T-helper 1 cell treated with Interleukin-12 subunit alpha and Interleukin-12 subunit beta and Interleukin-4 antibody, amounts not matched to agents 30 ng/mL and 1 ng/mL, for 36 hours (primary cell): Measurements from ENCODE around the gene NHP2. TPM values are rescaled to one million over a fixed set of nuclear protein-coding genes. Genes with fewer than 3 reads are reported as not detected.
"Not testable (repeated sequence)": the region's sequence is repeated elsewhere in the genome, so short reads cannot be mapped to it uniquely, and the experiment has no call there.

ENCODE experiments used
- intact Hi-C: fragments of 100-400 bp; cut with micrococcal nuclease; formaldehyde crosslinking; loops from one replicate; pipeline ENCODE4 v1.15.1; 2024
- total RNA-seq: library from RNA; stranded (reverse); gene quantifications from 2 replicates; pipeline ENCODE4 v1.2.3, GENCODE V29; 2022

NHP2 gene
- total RNA-seq = 139 and 141 TPM in 2 replicates

DNA sequence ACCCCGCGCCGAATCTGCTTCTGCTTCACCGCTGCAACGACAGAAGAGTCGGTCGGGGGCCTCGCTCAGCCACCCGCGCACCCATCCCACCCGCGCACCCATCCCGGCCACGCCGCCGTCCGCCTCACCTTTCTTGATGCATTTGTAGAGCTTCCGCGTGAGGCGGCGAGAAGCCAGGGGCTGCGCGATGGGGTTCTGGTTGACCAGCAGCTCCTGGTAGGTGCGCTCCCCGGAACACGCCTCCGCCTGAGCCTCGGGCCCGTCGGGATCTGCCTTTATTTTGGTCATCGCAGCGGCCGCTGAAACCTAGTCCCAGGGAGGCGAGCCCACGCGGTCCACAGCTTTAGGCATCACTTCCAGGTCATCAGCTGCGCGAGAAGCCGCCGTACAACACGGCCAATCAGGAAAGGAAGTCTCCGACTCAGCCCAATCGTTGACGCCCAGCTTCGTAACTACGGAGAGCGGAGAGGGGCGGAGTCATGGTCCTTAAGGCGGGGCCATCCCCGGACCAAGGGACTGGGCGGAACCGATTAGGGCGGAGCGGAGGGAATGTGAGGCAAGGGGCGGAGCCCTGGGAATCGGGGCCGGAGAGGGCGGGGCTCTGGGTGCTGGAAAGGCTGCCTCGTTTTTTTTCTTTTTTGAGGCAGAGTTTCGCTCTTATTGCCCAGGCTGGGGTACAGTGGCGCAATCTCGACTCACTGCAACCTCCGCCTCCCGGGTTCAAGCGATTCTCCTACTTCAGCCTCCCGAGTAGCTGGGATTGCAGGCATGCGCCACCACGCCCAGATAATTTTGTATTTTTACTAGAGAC, at the start of gene NHP2:
Gene NHP2 (minus strand): TSS at position 356 of the 811 bp plus-strand sequence. CDS start 68 bp downstream, at position 288.
- intact Hi-C loops = loop anchor here (1.0 to 10.0 kb wide), 15 partner anchors 11 to 1766 kb away; partner anchors contain the start of genes CANX, CLK4, DDX41 and FAM193B

- intact Hi-C loops = loop anchor here (10.0 kb wide), 3 partner anchors 1622 to 1818 kb away; partner anchors contain the start of genes HIGD2A, NOP16, RNF44 and SQSTM1
Observed at GRCh38 chr5:178202541-178202940, 48.9 kb upstream of the NHP2 start.

DNA sequence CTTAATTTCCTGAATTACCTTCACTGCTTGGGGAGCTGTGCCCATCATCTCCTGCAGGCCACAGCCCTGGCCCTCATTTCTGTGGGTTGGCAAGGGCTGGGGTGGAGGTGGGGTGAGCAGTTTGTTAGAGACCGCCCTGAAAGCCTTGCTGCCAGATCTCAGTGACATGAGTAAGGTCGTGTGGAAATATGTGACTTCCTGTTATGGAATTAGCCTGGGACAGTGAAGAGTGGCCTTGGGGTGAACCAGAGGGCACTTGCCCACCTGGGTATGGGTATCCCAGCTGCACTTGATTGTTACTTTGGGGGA, 48.2 kb upstream of the NHP2 start:
- intact Hi-C loops = loop anchor here (10.0 kb wide), 3 partner anchors 1623 to 1817 kb away; partner anchors contain the start of genes HIGD2A, NOP16, RNF44 and SQSTM1

DNA sequence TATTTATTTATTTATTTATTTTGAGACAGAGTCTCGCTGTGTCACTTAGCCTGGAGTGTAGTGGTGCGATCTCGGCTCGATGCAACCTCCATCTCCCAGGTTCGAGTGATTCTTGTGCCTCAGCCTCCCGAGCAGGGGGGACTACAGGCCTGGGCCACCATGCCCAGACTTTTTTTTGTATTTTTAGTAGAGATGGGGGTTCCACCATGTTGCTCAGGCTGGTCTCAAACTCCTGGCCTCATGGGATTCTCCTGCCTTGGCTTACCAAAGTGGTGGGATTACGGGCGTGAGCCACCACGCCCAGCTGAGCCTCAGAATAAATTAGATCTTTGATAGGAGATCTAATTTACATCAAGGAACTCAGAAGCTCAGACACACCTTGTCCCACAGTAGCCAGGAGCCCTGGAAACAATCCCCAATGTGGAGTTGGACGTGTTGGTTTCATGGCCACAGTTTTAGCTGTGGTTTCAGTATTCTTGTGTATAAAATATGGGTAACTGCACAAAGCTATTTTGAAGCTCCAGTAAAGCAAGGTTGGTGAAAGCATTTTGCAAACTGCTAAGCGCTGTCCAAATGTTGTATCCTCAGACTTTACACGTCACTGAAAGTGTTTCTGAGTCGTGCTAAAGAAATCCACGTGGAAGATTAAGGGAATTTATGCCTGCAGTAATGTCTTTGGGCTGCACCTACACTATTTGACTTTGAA, 47.7 kb upstream of the NHP2 start:
- intact Hi-C loops = loop anchor here (10.0 kb wide), 3 partner anchors 1623 to 1817 kb away; partner anchors contain the start of genes HIGD2A, NOP16, RNF44 and SQSTM1

GRCh38 chr5:178199581-178200434, 46.1 kb upstream of the NHP2 start:
- intact Hi-C loops = loop anchor here (10.0 kb wide), 3 partner anchors 1625 to 1815 kb away; partner anchors contain the start of genes HIGD2A, NOP16, RNF44 and SQSTM1

GRCh38 chr5:178198706-178199105, 45.0 kb upstream of the NHP2 start:
- intact Hi-C loops = no loop called here

DNA sequence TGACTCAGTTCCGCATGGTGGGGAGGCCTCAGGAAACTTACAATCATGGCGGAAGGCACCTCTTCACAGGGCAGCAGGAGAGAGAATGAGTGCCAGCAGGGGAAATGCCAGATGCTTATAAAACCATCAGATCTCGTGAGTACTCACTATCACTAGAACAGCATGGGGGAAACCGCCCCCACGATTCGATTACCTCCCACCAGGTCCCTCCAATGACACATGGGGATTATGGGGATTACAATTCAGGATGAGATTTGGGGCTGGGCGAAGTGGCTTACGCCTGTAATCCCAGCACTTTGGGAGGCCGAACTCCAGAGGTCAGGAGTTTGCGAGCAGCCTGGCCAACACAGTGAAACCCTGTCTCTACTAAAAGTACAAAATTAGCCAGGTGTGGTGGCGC, 44.5 kb upstream of the NHP2 start:
- intact Hi-C loops = not testable (repeated sequence)

DNA sequence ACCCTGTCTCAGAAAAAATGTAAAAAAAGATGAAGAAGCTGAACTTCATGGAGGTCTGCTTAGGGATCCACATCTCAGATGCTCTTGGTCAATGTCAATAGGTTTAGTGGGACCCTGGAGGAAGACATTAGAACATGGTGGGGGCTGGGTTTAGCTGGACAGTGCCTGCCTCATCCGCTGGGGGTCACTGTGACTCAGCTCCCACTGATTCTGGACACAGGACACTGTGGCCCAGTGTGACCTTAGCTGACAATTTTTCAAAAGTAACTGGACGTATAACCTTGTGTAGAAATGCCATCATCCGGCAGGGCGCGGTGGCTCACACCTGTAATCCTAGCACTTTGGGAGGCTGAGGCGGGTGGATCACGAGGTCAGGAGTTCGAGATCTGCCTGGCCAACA, 43.3 kb upstream of the NHP2 start:
- intact Hi-C loops = no loop called here

GRCh38 chr5:178196281-178196812, 42.7 kb upstream of the NHP2 start:
- intact Hi-C loops = no loop called here

- intact Hi-C loops = no loop called here
Observed at GRCh38 chr5:178194026-178194425, 40.3 kb upstream of the NHP2 start.

GRCh38 chr5:178193251-178193809, 39.6 kb upstream of the NHP2 start:
- intact Hi-C loops = no loop called here

- intact Hi-C loops = no loop called here
Observed at GRCh38 chr5:178192787-178193186, 39.1 kb upstream of the NHP2 start.

DNA sequence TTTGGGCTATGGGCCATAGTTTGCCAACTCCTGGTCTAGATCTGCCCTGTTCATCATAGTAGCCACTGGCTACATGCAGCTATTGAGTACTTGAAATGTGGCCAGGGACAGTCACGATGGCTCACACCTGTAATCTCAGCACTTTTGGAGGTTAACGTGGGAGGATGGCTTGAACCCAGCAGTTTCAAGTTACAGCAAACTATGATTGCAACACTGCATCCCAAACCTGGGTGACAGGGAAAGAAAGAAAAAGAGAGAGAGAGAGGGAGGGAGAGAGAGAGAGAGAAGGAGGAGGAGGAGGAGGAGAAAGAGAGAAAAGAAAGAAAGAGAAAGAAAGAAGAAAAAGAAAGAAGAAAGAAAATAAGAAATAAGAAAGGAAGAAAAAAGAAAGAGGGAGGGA, 38.6 kb upstream of the NHP2 start:
- intact Hi-C loops = no loop called here

DNA sequence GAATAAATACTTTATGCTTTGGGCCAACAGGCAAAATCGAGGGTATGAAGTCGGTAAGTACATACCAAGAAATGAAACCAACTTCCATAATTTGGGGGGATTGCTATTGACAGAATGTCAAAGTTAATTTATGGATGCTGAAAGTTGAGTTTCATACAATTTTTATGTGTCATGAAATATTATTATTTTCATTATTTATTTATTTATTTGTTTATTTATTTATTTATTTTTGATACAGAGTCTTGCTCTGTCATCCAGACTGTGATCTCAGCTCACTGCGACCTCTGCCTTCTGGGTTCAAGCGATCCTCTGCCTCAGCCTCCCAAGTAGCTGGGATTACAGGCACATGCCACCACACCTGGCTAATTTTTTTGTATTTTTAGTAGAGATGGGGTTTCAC, 38.0 kb upstream of the NHP2 start:
- intact Hi-C loops = no loop called here

GRCh38 chr5:178189433-178189832, 35.7 kb upstream of the NHP2 start:
- intact Hi-C loops = no loop called here

DNA sequence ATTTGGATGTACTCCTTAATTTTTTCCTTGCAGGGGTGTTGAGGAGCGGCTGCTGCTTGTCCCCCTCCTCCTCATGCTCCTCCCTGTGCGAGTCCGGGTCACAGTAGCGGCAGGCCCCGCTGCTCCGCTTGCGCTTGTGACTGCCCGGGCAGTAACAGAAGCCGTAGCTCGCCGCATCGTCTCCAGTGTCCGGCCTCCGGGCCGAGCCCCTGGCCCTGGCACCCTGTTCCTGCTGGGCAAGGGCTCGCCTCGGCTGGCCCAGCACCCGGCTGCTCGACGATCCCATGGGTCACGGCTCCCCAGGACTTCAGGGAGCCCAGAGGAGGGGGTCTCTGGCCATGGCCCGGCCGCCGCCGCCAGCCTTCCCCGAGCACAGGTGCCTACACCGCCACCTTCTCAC, 33.3 kb upstream of the NHP2 start, which contains the start of gene GMCL2:
Gene GMCL2 (minus strand): TSS at position 358 of the 400 bp plus-strand sequence. CDS start 72 bp downstream, at position 286.
- intact Hi-C loops = no loop called here

GRCh38 chr5:178186427-178186826, 32.7 kb upstream of the NHP2 start:
- intact Hi-C loops = no loop called here

DNA sequence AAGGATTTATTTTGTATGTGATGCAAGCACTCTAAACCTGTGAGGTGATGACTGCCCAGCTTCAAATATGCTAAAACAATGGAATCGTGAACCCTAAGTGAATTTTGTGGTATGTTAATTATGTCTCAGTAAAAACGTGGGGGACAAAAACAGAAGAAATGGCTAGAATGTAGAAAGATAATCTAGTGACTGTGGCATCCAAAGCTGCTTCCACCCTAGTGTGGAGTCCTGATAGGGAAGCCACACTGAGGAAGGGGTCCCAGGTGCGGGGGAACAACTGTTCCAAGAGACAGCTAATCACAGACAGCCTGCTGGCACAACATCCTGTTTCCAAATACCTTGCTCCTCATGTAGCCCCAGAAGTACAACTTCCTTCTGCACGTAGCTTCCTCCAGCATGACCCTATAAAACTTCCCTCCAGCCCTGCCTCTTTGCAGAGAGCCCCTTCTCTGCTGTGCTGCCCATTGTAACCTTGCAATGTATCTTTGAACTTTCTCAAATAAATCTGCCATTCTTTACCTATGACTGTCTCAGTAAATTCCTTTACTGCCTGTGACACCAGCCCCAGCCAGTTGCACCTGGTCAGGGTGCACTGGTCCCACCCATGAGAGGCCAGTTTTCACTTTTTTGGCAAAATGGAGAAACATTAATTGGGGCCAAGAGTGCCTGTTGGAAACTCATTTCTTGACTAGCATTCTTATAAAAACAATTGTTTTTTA, 28.6 kb upstream of the NHP2 start:
- intact Hi-C loops = no loop called here

- intact Hi-C loops = no loop called here
Observed at GRCh38 chr5:178180141-178180863, 26.6 kb upstream of the NHP2 start.
